Chondrocyte (in vitro differentiated cells): ENCODE measurements around the gene PKD1L1. TPM values are rescaled to one million over a fixed set of nuclear protein-coding genes. Genes with fewer than 3 reads are reported as not detected.

Experiments used
- DNase-seq: peaks from one replicate; pipeline ENCODE4 v3.0.0; 2021; ENCODE audit warnings: mixed read lengths, low spot score
- H3K27ac Mint-ChIP-seq: one replicate; pipeline ENCODE4 v1.8.0; 2021; ENCODE audit warnings: mild to moderate bottlenecking, moderate library complexity, mixed read lengths; ENCODE audit not compliant: unreplicated experiment
- H3K27me3 Mint-ChIP-seq: 2 replicates; pipeline ENCODE4 v1.8.0; 2021; ENCODE audit warnings: low read depth, mixed read lengths
- H3K36me3 Mint-ChIP-seq: 2 replicates; pipeline ENCODE4 v1.8.0; 2021; ENCODE audit warnings: low read depth, mixed read lengths
- H3K4me1 Mint-ChIP-seq: 2 replicates; pipeline ENCODE4 v1.8.0; 2021; ENCODE audit warnings: low read depth, mild to moderate bottlenecking, mixed read lengths
- H3K4me3 Mint-ChIP-seq: one replicate; pipeline ENCODE4 v1.8.0; 2021; ENCODE audit warnings: mild to moderate bottlenecking, moderate library complexity, mixed read lengths; ENCODE audit not compliant: unreplicated experiment
- H3K9me3 Mint-ChIP-seq: 2 replicates; pipeline ENCODE4 v1.8.0; 2021; ENCODE audit warnings: low read depth, mixed read lengths
- CTCF ChIP-seq: fragments of 200-600 bp; sonication (generic); IDR thresholded peaks from 2 replicates; pipeline ENCODE4 v1.5.0; 2021; ENCODE audit warnings: antibody characterized with exemption, mild to moderate bottlenecking, moderate library complexity
- total RNA-seq: library from RNA; stranded (reverse); gene quantifications from 3 replicates; pipeline ENCODE4 v1.2.1, GENCODE V29; 2021

Gene PKD1L1
- total RNA-seq, 1 donor from 2014 or later, result 0.25 TPM

- Mint-ChIP-seq H3K36me3 (peaks cover 17% of the 10 kb centered on the region), H3K9me3 (no peaks in the 10 kb centered on the region), H3K4me3 (peak within 1 kb of the TSS; percentile 94), H3K27me3 (no peaks in the 10 kb centered on the region), H3K27ac (peak within 1 kb of the TSS; percentile 93), H3K4me1 (peaks cover 11% of the 10 kb centered on the region)
- no peak for TF ChIP-seq CTCF
- DNase-seq, result peak; percentile 95
Observed at GRCh38 chr7:47979145-47979831, 31.0 kb upstream of the PKD1L1 start, which contains the start of gene HUS1. Gene HUS1 (minus strand): TSS chr7:47979615. CDS start chr7:47979519, 96 bp downstream.

- peak overlapping the region; percentile 93 for H3K27ac Mint-ChIP-seq
- no peaks in the 10 kb centered on the region for H3K9me3 Mint-ChIP-seq
- no peaks in the 10 kb centered on the region for H3K27me3 Mint-ChIP-seq
- peaks cover 21% of the 10 kb centered on the region for H3K36me3 Mint-ChIP-seq
- H3K4me3 Mint-ChIP-seq, result peak overlapping the region; percentile 94
- DNase-seq, result no peak
- peaks cover 11% of the 10 kb centered on the region for H3K4me1 Mint-ChIP-seq
- TF ChIP-seq CTCF, result no peak
Observed at GRCh38 chr7:47978790-47979144, 30.5 kb upstream of the PKD1L1 start.

GRCh38 chr7:47973739-47974138 is 25.5 kb upstream of the PKD1L1 start:
- Mint-ChIP-seq H3K27ac (no peak overlapping the region), H3K36me3 (peaks cover 38% of the 10 kb centered on the region)

GRCh38 chr7:47970761-47971160 is 22.5 kb upstream of the PKD1L1 start:
- H3K9me3 Mint-ChIP-seq, result no peaks in the 10 kb centered on the region
- DNase-seq, result no peak
- peaks cover 33% of the 10 kb centered on the region for H3K4me1 Mint-ChIP-seq
- no peak overlapping the region for H3K4me3 Mint-ChIP-seq
- no peak overlapping the region for H3K27ac Mint-ChIP-seq
- TF ChIP-seq CTCF, result no peak
- H3K36me3 Mint-ChIP-seq, result peaks cover 43% of the 10 kb centered on the region
- no peaks in the 10 kb centered on the region for H3K27me3 Mint-ChIP-seq

More at GRCh38 chr7:47973739-47974138, 25.5 kb upstream of the PKD1L1 start:
- Mint-ChIP-seq H3K4me3 (no peak overlapping the region), H3K9me3 (no peaks in the 10 kb centered on the region), H3K4me1 (peaks cover 38% of the 10 kb centered on the region), H3K27me3 (no peaks in the 10 kb centered on the region)
- DNase-seq, result no peak
- TF ChIP-seq CTCF, result no peak

- Mint-ChIP-seq H3K9me3 (no peaks in the 10 kb centered on the region), H3K4me3 (no peak overlapping the region), H3K36me3 (peaks cover 49% of the 10 kb centered on the region), H3K27me3 (no peaks in the 10 kb centered on the region), H3K4me1 (peaks cover 33% of the 10 kb centered on the region), H3K27ac (peak overlapping the region; percentile 24)
- DNase-seq, result no peak
- TF ChIP-seq CTCF, result peak; percentile 96
Observed at GRCh38 chr7:47968847-47969774, 20.8 kb upstream of the PKD1L1 start.
